ENCODE data around the gene GSTM5. TPM values are rescaled to one million over a fixed set of nuclear protein-coding genes. Genes with fewer than 3 reads are reported as not detected.
"Not testable (repeated sequence)": the region's sequence is repeated elsewhere in the genome, so short reads cannot be mapped to it uniquely, and the experiment has no call there.

GSTM5 gene
- total RNA-seq, 1 experiment from 2014 or later = not detected

- POLR2A ChIA-PET (ENCODE audit: unreplicated experiment) = no interaction called here
- H3K9me2 ChIP-seq (ENCODE audit: insufficient read depth) = no peaks in the 10 kb centered on the region
- H4K20me1 ChIP-seq (ENCODE audit: insufficient read depth) = no peaks in the 10 kb centered on the region
- no peak overlapping the region for H3K4me2 ChIP-seq
- H3K36me3 ChIP-seq (ENCODE audit: low read depth) = no peaks in the 10 kb centered on the region
- H3K4me1 ChIP-seq (replicated peaks; ENCODE audit: insufficient read depth) = peaks cover 19% of the 10 kb centered on the region
- no peak overlapping the region for H2AFZ ChIP-seq
- no peaks in the 10 kb centered on the region for H3K9me3 ChIP-seq (ENCODE audit: insufficient read depth, low read depth)
- CTCF ChIA-PET = no interaction called here
- H3K27ac ChIP-seq = no peak overlapping the region
- peaks cover 8% of the 10 kb centered on the region; the same call in 1 of the 2 replicates for H3F3A ChIP-seq (ENCODE audit: insufficient read depth, low read depth)
- intact Hi-C loops (cut with micrococcal nuclease; ENCODE audit: unreplicated experiment) = no loop called here
- no peak for DNase-seq
- no peaks in the 10 kb centered on the region for H3K27me3 ChIP-seq (ENCODE audit: insufficient read depth, low read depth)
- no peaks in the 10 kb centered on the region for H3K79me2 ChIP-seq (ENCODE audit: low read depth)
- BruUV-seq (replicated peaks) = no TSS peak
- TF ChIP-seq EZH2 (IDR thresholded peaks at IDR 0.05; ENCODE audit: low read depth) (no peak), CTCF (conservative IDR thresholded peaks at IDR 0.05) (no peak)
- H3K4me3 ChIP-seq = no peak overlapping the region
These were observed 43.8 kb upstream of the GSTM5 start for GRCh38 chr1:109668123-109668775.

DNA sequence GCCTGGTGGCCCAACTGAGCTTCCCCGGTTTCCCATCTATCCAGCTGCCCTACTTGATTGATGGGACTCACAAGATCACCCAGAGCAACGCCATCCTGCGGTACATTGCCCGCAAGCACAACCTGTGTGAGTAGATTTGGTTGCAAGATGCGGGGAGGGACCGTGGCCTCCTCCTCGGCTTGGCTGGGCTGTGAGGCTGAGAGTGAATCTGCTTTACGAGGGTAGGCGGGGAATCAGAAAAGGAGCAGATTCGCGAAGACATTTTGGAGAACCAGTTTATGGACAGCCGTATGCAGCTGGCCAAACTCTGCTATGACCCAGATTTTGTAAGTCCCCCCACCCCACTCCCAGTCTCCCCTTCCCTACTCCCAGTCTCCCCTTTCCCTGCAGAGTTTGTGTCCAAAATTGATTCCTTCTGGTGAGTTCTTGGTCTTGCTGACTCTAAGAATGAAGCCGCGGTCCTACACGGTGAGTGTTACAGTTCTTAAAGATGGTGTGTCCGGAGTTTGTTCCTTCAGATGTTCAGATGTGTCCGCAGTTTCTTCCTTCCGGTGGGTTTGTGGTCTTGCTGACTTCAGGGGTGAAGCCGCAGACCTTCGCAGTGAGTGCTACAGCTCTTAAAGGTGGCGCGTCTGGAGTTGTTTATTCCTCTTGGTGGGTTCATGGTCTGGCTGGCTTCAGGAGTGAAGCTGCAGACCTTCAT lies 42.7 kb upstream of the GSTM5 start:
- Histone ChIP-seq H3K27ac (no peak overlapping the region), H3K4me1 (replicated peaks; ENCODE audit: insufficient read depth) (peaks cover 8% of the 10 kb centered on the region), H4K20me1 (ENCODE audit: insufficient read depth) (no peaks in the 10 kb centered on the region), H3K9me2 (ENCODE audit: insufficient read depth) (no peaks in the 10 kb centered on the region), H2AFZ (no peak overlapping the region), H3K4me2 (no peak overlapping the region), H3K36me3 (ENCODE audit: low read depth) (no peaks in the 10 kb centered on the region), H3K4me3 (no peak overlapping the region), H3K27me3 (ENCODE audit: insufficient read depth, low read depth) (no peaks in the 10 kb centered on the region), H3K79me2 (ENCODE audit: low read depth) (no peaks in the 10 kb centered on the region), H3F3A (ENCODE audit: insufficient read depth, low read depth) (peaks cover 6% of the 10 kb centered on the region; the same call in 1 of the 2 replicates), H3K9me3 (ENCODE audit: insufficient read depth, low read depth) (no peaks in the 10 kb centered on the region)
- no peak for TF ChIP-seq EZH2 (IDR thresholded peaks at IDR 0.05; ENCODE audit: low read depth)
- no peak for TF ChIP-seq CTCF (conservative IDR thresholded peaks at IDR 0.05)
- intact Hi-C loops (cut with micrococcal nuclease; ENCODE audit: unreplicated experiment) = no loop called here
- ChIA-PET POLR2A (ENCODE audit: unreplicated experiment) (no interaction called here), CTCF (interaction anchor here (0.5 to 1.5 kb wide), 2 partner anchors 28 to 48 kb away, joined by 3 to 5 read pairs; no protein-coding TSS in a partner anchor)
- no TSS peak for BruUV-seq (replicated peaks)
- no peak for DNase-seq

- POLR2A ChIA-PET (ENCODE audit: unreplicated experiment) = not testable (repeated sequence)
- CTCF ChIA-PET = interaction anchor here (0.5 to 1.5 kb wide), 2 partner anchors 28 to 47 kb away, joined by 3 to 5 read pairs; no protein-coding TSS in a partner anchor
These were observed 42.1 kb upstream of the GSTM5 start for GRCh38 chr1:109669949-109670302.

More at GRCh38 chr1:109669949-109670302, 42.1 kb upstream of the GSTM5 start:
- H3K36me3 ChIP-seq (ENCODE audit: low read depth); H3K4me3 ChIP-seq; H4K20me1 ChIP-seq (ENCODE audit: insufficient read depth); H2AFZ ChIP-seq; DNase-seq; BruUV-seq (replicated peaks); H3K4me2 ChIP-seq; H3F3A ChIP-seq (ENCODE audit: insufficient read depth, low read depth); intact Hi-C loops (cut with micrococcal nuclease; ENCODE audit: unreplicated experiment); H3K9me2 ChIP-seq (ENCODE audit: insufficient read depth); H3K27ac ChIP-seq; H3K4me1 ChIP-seq (replicated peaks; ENCODE audit: insufficient read depth); H3K27me3 ChIP-seq (ENCODE audit: insufficient read depth, low read depth); H3K9me3 ChIP-seq (ENCODE audit: insufficient read depth, low read depth); H3K79me2 ChIP-seq (ENCODE audit: low read depth): not testable (repeated sequence)
